Loucy (cell line): ENCODE measurements around the gene MIA2.

Experiments used
- H2AFZ ChIP-seq: fragments of 200-600 bp; sonication (generic); 2 replicates; pipeline ENCODE4 v1.6.0; 2016; ENCODE audit warnings: antibody characterized with exemption, mild to moderate bottlenecking, low read length, moderate library complexity
- H3F3A ChIP-seq: fragments of 200-600 bp; 2 replicates; pipeline ENCODE4 v1.6.0; 2016; ENCODE audit warnings: antibody characterized with exemption, low read depth, mild to moderate bottlenecking
- H3K27me3 ChIP-seq: fragments of 200-600 bp; sonication (generic); 2 replicates; pipeline ENCODE4 v1.6.1; 2014; ENCODE audit warnings: low read length, mild to moderate bottlenecking; ENCODE audit not compliant: insufficient read depth, poor library complexity, severe bottlenecking
- H3K36me3 ChIP-seq: fragments of 200-600 bp; sonication (generic); 2 replicates; pipeline ENCODE4 v1.6.1; 2016; ENCODE audit warnings: low read length; ENCODE audit not compliant: insufficient read depth
- H3K4me1 ChIP-seq: fragments of 200-600 bp; sonication (generic); 2 replicates; pipeline ENCODE4 v1.5.1; 2014; ENCODE audit warnings: low read length, mild to moderate bottlenecking; ENCODE audit not compliant: insufficient read depth, poor library complexity, severe bottlenecking
- H3K4me2 ChIP-seq: fragments of 200-600 bp; sonication (generic); 2 replicates; pipeline ENCODE4 v1.6.0; 2014; ENCODE audit warnings: antibody characterized with exemption, low read length, low read depth, mild to moderate bottlenecking; ENCODE audit not compliant: poor library complexity, severe bottlenecking
- H3K4me3 ChIP-seq: fragments of 200-600 bp; sonication (generic); 2 replicates; pipeline ENCODE4 v1.5.1; 2014; ENCODE audit warnings: low read length, mild to moderate bottlenecking, mixed read lengths; ENCODE audit not compliant: poor library complexity, severe bottlenecking
- H3K79me2 ChIP-seq: fragments of 200-600 bp; sonication (generic); 2 replicates; pipeline ENCODE4 v1.6.1; 2014; ENCODE audit warnings: low read length; ENCODE audit not compliant: insufficient read depth
- H3K9ac ChIP-seq: fragments of 200-600 bp; sonication (generic); 2 replicates; pipeline ENCODE4 v1.6.0; 2014; ENCODE audit warnings: mild to moderate bottlenecking, low read depth, low read length, moderate library complexity; ENCODE audit not compliant: poor library complexity, severe bottlenecking
- H3K9me2 ChIP-seq: fragments of 200-600 bp; sonication (generic); replicated peaks from 2 replicates; pipeline ENCODE4 v1.6.1; 2016; ENCODE audit warnings: low read depth, low read length, mixed read lengths
- H3K9me3 ChIP-seq: fragments of 200-600 bp; sonication (generic); 2 replicates; pipeline ENCODE4 v1.6.1; 2014; ENCODE audit warnings: mild to moderate bottlenecking, antibody characterized with exemption, low read length, low read depth; ENCODE audit not compliant: insufficient read depth
- H4K20me1 ChIP-seq: fragments of 200-600 bp; sonication (generic); 2 replicates; pipeline ENCODE4 v1.6.0; 2014; ENCODE audit warnings: antibody characterized with exemption, low read length, mild to moderate bottlenecking; ENCODE audit not compliant: insufficient read depth, poor library complexity, severe bottlenecking
- CTCF ChIP-seq: fragments of 200-600 bp; sonication (generic); conservative IDR thresholded peaks from 2 replicates; pipeline ENCODE4 v1.5.1; 2014; ENCODE audit warnings: mild to moderate bottlenecking, antibody characterized with exemption, low read length
- EZH2phosphoT487 ChIP-seq: fragments of 200-600 bp; IDR thresholded peaks from 2 replicates; pipeline ENCODE4 v1.6.1; 2018; ENCODE audit warnings: antibody characterized with exemption, mild to moderate bottlenecking, moderate library complexity, borderline replicate concordance

MIA2 gene

GRCh38 chr14:39364509-39364908 lies 130.8 kb downstream of the MIA2 start:
- H3F3A ChIP-seq = no peaks in the 10 kb centered on the region
- no peaks in the 10 kb centered on the region for H3K4me1 ChIP-seq
- H4K20me1 ChIP-seq = no peaks in the 10 kb centered on the region
- peaks cover 6% of the 10 kb centered on the region; the same call in 1 of the 2 replicates for H3K36me3 ChIP-seq
- no peak for TF ChIP-seq EZH2phosphoT487
- TF ChIP-seq CTCF = no peak
- H2AFZ ChIP-seq = no peak overlapping the region
- H3K9me3 ChIP-seq = 0 out of 2 replicates have a peak, but pooled peaks cover 6% of the 10 kb centered on the region
- H3K4me3 ChIP-seq = no peak overlapping the region
- H3K4me2 ChIP-seq = no peak overlapping the region
- no peak overlapping the region for H3K9ac ChIP-seq
- no peaks in the 10 kb centered on the region for H3K27me3 ChIP-seq
- H3K9me2 ChIP-seq = no peaks in the 10 kb centered on the region
- no peaks in the 10 kb centered on the region for H3K79me2 ChIP-seq

GRCh38 chr14:39365354-39365753 lies 131.6 kb downstream of the MIA2 start:
- Histone ChIP-seq H3K9me3 (0 out of 2 replicates have a peak, but pooled peaks cover 6% of the 10 kb centered on the region), H3F3A (no peaks in the 10 kb centered on the region), H3K36me3 (peaks cover 4% of the 10 kb centered on the region; the same call in 1 of the 2 replicates), H3K4me1 (no peaks in the 10 kb centered on the region), H3K9me2 (no peaks in the 10 kb centered on the region), H3K79me2 (no peaks in the 10 kb centered on the region), H3K4me3 (no peak overlapping the region), H3K9ac (no peak overlapping the region), H2AFZ (no peak overlapping the region), H4K20me1 (no peaks in the 10 kb centered on the region), H3K4me2 (no peak overlapping the region), H3K27me3 (no peaks in the 10 kb centered on the region)
- TF ChIP-seq EZH2phosphoT487 = no peak
- TF ChIP-seq CTCF = no peak

GRCh38 chr14:39366460-39367386 lies 133.0 kb downstream of the MIA2 start:
- TF ChIP-seq CTCF = no peak
- TF ChIP-seq EZH2phosphoT487 = no peak

More at GRCh38 chr14:39366460-39367386, 133.0 kb downstream of the MIA2 start:
- Histone ChIP-seq H3F3A (no peaks in the 10 kb centered on the region), H3K9ac (no peak overlapping the region), H3K79me2 (no peaks in the 10 kb centered on the region), H3K9me3 (0 out of 2 replicates have a peak, but pooled peaks cover 6% of the 10 kb centered on the region), H3K36me3 (peaks cover 4% of the 10 kb centered on the region; the same call in 1 of the 2 replicates), H3K27me3 (no peaks in the 10 kb centered on the region), H4K20me1 (no peaks in the 10 kb centered on the region), H2AFZ (no peak overlapping the region), H3K4me2 (no peak overlapping the region), H3K9me2 (no peaks in the 10 kb centered on the region), H3K4me3 (no peak overlapping the region), H3K4me1 (no peaks in the 10 kb centered on the region)
